ENCODE data around the gene RPGRIP1L. TPM values are rescaled to one million over a fixed set of nuclear protein-coding genes. Genes with fewer than 3 reads are reported as not detected.

RPGRIP1L gene
- total RNA-seq, 1 donor from 2014 or later: 11.3 TPM

DNA sequence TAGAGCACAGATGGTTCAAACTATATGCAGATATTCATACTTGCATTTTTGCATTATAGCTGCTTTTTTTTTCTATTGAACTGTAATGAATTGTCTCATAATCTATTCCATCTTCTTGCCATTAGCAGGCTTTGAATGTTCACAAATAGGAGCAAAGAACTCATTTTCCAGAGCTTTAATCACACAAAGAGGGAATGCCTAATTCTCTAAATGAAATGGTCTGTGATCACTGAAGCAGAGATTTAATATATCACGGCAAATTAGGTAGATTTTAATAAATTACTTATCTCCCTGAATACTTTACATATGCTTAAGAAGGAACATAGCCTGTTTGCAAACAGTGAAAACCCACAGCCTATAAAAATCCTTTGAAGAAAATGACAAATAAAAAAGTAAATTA lies 103.0 kb downstream of the RPGRIP1L start:
- H3K4me3 ChIP-seq (ENCODE audit: low read depth, low read length): no peak overlapping the region
- TF ChIP-seq, protein P1, sequence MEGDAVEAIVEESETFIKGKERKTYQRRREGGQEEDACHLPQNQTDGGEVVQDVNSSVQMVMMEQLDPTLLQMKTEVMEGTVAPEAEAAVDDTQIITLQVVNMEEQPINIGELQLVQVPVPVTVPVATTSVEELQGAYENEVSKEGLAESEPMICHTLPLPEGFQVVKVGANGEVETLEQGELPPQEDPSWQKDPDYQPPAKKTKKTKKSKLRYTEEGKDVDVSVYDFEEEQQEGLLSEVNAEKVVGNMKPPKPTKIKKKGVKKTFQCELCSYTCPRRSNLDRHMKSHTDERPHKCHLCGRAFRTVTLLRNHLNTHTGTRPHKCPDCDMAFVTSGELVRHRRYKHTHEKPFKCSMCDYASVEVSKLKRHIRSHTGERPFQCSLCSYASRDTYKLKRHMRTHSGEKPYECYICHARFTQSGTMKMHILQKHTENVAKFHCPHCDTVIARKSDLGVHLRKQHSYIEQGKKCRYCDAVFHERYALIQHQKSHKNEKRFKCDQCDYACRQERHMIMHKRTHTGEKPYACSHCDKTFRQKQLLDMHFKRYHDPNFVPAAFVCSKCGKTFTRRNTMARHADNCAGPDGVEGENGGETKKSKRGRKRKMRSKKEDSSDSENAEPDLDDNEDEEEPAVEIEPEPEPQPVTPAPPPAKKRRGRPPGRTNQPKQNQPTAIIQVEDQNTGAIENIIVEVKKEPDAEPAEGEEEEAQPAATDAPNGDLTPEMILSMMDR (conservative IDR thresholded peaks at IDR 0.05; ENCODE audit: low read depth, low read length): no peak
- DNase-seq (ENCODE audit: low read depth): no peak

DNA sequence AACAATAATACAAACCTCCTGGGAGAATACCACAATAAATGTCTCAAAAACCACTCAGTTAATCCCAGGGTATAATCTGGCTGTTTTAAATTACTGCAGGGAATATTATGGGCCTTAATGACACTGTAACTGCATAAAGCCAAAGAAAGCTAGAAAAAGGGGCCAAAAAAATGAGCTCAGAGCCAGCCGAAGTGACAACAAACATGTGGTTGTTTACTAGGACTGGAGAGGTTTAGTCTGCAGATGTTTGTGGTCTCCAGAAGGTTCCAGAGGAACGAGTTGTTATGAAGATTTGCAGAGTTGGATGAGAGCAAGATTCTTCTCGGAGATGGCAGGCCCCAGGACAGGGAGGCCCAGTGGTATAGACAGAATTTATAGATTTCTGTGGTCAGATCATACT lies 103.5 kb downstream of the RPGRIP1L start:
- H3K4me3 ChIP-seq (ENCODE audit: low read depth, low read length): no peak overlapping the region
- DNase-seq (ENCODE audit: low read depth): no peak
- TF ChIP-seq, protein P1 (conservative IDR thresholded peaks at IDR 0.05; ENCODE audit: low read depth, low read length): no peak

DNA sequence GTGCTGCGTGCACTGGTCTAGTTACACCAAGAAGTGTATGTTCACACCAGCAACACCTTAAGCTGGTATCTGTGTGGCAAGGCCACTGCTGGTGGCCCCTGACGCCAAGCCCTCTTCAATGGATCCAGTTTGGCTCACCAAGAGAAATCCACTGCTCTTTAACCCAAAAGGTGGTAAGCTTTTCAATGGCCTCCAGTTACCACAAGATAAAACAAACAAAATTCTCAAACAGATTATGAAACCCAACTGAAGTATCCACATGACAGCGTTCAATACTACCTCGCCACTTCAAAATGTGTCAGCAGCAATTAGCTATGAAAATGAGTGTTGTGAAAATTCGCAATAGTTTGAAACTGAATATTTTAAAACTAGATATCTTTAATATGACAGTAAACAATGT lies 104.1 kb downstream of the RPGRIP1L start:
- DNase-seq (ENCODE audit: low read depth): no peak
- no peak overlapping the region for H3K4me3 ChIP-seq (ENCODE audit: low read depth, low read length)
- TF ChIP-seq, protein P1 (conservative IDR thresholded peaks at IDR 0.05; ENCODE audit: low read depth, low read length): no peak

DNA sequence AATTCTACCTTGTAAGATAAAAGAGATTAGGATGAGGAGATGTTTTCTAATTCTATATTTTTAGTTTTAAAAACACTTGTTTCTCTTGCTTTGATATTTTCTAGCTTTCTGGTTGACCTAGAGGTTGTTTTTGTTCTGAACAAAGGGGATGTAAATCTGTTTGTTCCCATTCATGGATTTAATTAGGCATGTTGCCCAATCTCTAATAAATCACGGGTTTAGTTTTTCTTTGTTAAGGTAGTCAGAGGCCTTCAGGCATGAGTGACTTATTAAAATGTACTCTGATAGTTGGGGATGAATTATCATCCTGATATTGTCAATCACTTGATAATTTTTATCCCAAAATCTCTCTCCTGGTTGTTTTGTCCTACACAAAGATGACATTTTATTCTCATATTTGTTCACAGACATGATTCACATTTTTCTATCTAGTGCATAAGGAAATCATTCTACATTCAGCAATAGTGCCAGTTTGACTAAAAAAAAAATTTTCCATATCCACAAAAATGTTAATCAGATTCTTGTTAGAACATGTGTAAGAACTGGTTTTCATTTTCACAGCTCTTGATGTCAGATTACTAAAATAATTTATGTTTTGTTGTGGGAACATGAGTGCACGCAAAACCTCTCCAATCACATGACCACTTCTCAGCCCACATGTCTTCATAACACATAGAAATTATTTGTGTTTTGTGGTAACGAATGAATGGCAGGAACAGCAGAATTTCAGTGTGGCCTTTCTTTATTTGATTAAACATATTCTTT lies 105.0 kb downstream of the RPGRIP1L start:
- no peak overlapping the region for H3K4me3 ChIP-seq (ENCODE audit: low read depth, low read length)
- TF ChIP-seq, protein P1 (conservative IDR thresholded peaks at IDR 0.05; ENCODE audit: low read depth, low read length): no peak
- no peak for DNase-seq (ENCODE audit: low read depth)

DNA sequence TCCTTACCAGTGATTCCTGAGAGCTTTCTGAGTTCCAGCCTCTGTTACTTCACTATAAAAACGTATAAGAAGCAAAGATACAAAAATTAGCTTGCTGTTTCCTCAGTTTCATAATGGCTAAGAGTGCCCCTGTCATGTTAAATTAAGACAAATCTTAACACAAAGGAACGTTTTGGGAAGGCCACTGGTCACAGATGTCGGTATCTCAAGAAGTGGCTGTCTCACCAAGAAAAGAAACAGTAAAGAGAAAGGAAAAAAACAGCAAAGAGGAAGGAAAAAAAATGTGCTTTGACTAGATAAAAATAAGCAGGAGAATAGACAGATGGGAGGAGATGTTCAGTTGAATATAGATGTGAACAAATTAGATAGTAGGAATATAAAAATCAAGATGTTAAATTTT lies 105.9 kb downstream of the RPGRIP1L start:
- no peak for DNase-seq (ENCODE audit: low read depth)
- TF ChIP-seq, protein P1 (conservative IDR thresholded peaks at IDR 0.05; ENCODE audit: low read depth, low read length): no peak
- no peak overlapping the region for H3K4me3 ChIP-seq (ENCODE audit: low read depth, low read length)

DNA sequence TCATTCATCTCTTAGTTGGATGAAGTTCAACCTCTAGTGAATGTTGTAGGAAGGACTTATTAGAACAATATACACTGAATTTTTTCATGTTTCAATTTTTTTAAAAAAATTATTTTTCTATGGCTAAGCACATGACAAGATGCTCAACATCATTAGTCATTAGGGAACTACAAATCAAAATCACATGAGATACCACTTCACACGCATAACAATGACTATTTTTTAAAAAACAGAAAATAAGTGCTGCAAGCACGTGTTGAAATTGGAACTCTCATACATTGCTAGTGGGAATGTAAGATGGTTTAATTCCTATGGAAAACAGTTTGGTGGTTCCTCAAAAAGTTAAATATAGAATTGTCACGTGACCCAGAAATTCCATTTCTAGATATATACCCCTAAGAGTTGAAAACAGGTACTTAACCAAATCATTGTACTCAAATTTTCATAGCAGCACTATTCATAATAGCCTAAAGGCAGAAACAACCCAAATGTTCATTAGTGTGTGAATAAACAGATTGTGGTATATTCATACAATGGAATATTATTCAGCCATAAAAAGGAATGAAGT lies 115.5 kb downstream of the RPGRIP1L start:
- TF ChIP-seq, protein P1 (conservative IDR thresholded peaks at IDR 0.05; ENCODE audit: low read depth, low read length): no peak
- no peak overlapping the region for H3K4me3 ChIP-seq (ENCODE audit: low read depth, low read length)
- DNase-seq (ENCODE audit: low read depth): no peak

DNA sequence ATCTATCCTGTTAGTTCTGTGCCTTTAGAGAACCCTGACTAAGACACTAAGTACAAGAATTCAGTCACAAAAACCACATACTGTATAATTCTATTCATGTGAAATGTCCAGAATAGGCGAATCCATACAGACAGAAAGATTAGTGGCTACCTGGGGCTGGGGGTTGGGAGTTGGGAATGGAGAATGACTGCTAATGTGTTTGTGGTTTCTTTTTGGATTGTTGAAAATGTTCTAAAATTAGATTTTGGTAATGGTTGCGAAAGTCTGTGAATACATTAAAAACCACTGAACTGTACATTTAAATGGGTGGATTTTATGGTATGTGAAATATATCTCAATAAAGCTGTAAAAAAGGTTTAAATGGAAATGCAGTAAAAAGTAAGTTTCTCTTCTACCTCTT lies 120.3 kb downstream of the RPGRIP1L start:
- TF ChIP-seq, protein P1 (conservative IDR thresholded peaks at IDR 0.05; ENCODE audit: low read depth, low read length): no peak
- H3K4me3 ChIP-seq (ENCODE audit: low read depth, low read length): no peak overlapping the region
- no peak for DNase-seq (ENCODE audit: low read depth)

Measured in epithelial cell of proximal tubule (primary cell).